OCI-LY3 (cell line): ENCODE data around the gene BRD1.

Experiments
- EZH2phosphoT487 ChIP-seq: fragments of 200-600 bp; shearing (Covaris generic); IDR thresholded peaks from 2 replicates; pipeline ENCODE4 v1.6.1; 2018; ENCODE audit warnings: antibody characterized with exemption, mixed run types, low read depth
- TF ChIP-seq, protein P1 (sequence below): fragments of 200-600, 300-600 bp; sonication (generic); IDR thresholded peaks from 2 replicates; pipeline ENCODE4 v1.5.1; 2014; ENCODE audit warnings: antibody characterized with exemption, low read length, low read depth

- TF ChIP-seq, protein P1, sequence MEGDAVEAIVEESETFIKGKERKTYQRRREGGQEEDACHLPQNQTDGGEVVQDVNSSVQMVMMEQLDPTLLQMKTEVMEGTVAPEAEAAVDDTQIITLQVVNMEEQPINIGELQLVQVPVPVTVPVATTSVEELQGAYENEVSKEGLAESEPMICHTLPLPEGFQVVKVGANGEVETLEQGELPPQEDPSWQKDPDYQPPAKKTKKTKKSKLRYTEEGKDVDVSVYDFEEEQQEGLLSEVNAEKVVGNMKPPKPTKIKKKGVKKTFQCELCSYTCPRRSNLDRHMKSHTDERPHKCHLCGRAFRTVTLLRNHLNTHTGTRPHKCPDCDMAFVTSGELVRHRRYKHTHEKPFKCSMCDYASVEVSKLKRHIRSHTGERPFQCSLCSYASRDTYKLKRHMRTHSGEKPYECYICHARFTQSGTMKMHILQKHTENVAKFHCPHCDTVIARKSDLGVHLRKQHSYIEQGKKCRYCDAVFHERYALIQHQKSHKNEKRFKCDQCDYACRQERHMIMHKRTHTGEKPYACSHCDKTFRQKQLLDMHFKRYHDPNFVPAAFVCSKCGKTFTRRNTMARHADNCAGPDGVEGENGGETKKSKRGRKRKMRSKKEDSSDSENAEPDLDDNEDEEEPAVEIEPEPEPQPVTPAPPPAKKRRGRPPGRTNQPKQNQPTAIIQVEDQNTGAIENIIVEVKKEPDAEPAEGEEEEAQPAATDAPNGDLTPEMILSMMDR = no peak
- no peak for TF ChIP-seq EZH2phosphoT487
These were observed 30.0 kb downstream of the BRD1 start for GRCh38 chr22:49797706-49798105.
